ENCODE measurements around the gene ZDHHC23. TPM values are rescaled to one million over a fixed set of nuclear protein-coding genes. Genes with fewer than 3 reads are reported as not detected.

Gene ZDHHC23
- total RNA-seq, 1 experiment from 2014 or later = 5.1 TPM

DNA sequence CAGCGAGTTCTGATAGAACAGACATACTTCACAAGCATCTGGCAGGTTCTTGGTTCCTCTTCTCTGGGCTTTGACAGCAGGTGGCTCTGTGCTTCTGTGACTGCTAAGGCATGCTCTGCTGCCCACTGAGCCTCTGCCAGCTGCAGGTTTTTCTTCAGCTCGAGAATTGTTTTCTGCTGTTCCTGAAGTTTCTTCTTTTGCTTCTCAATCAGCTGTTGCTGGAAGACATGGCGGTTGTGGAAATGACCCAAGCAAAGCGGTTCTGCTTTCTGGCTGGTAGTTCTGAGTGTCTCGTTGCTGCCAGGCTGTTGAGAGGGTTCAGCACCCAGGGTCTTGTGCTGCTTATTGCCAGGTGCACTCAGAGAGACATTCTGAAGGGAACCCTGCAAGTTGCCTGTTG lies 57.7 kb downstream of the ZDHHC23 start:
- no peak for DNase-seq (ENCODE audit: low spot score)

DNA sequence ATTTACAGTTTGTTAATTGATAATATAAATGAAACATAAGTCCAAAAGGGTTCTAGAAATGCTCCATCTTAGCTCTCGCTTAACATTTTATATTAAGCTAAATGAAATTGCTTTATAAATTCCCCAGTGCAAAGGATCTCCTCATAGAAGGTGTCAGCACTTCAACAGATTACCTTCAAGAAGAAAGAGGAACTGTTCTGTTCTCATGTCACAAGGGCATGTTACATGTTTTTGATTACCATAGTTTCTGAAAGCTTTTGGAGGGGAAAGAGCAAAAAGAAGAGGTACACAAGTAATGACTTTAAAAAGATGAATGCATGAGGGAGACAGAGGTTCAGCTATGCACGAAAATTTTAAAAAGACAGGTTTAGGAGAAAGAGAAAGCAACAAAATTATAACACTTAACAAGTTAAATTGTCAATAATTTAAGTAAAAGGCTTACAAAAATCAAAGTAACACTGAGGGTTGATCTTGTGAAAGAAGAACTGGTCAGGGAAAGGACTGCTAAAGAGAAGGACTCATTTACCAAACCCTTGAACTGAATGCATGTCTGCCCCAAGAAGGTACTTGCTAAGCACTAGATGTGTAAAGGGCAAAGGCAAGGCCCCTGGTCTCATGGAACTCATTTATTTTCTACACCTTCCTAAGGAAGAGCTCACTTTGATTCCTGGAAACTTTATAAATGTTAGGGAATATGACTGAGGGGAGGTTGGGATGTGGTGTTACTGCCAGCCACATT lies 63.4 kb downstream of the ZDHHC23 start:
- DNase-seq (ENCODE audit: low spot score) = no peak

Other genes starting within 250 kb of the ZDHHC23 start
- 116 and 193 TPM in 2 replicates for gene NAA50, start 201.8 kb upstream of the ZDHHC23 start, total RNA-seq (2014; rRNA removed; shearing (Covaris generic))
- gene ATP6V1A, start 201.0 kb upstream of the ZDHHC23 start, total RNA-seq (2014; rRNA removed; shearing (Covaris generic)) = 52.5 and 73.4 TPM in 2 replicates
- 0.23 and 0.81 TPM in 2 replicates for gene GRAMD1C, start 109.2 kb upstream of the ZDHHC23 start, total RNA-seq (2014; rRNA removed; shearing (Covaris generic))
- 0.43 and 0.56 TPM in 2 replicates for gene CCDC191, start 108.5 kb downstream of the ZDHHC23 start, total RNA-seq (2014; rRNA removed; shearing (Covaris generic))
- gene QTRT2, start 108.7 kb downstream of the ZDHHC23 start, total RNA-seq (2014; rRNA removed; shearing (Covaris generic)) = 18.7 and 23.6 TPM in 2 replicates
- gene DRD3, start 231.0 kb downstream of the ZDHHC23 start, total RNA-seq (2014; rRNA removed; shearing (Covaris generic)) = not detected in 2 replicates